HG03432 (cell line): Measurements from ENCODE around the gene MAPRE2.

Source experiments
- ATAC-seq: cut with Tn5 transposase; IDR thresholded peaks from one replicate; pipeline ENCODE4 v1.9.1; 2021; ENCODE audit warnings: mild to moderate bottlenecking, moderate library complexity; ENCODE audit not compliant: unreplicated experiment

The MAPRE2 gene

GRCh38 chr18:35118641-35119040 lies 77.4 kb downstream of the MAPRE2 start:
- ATAC-seq: no peak

DNA sequence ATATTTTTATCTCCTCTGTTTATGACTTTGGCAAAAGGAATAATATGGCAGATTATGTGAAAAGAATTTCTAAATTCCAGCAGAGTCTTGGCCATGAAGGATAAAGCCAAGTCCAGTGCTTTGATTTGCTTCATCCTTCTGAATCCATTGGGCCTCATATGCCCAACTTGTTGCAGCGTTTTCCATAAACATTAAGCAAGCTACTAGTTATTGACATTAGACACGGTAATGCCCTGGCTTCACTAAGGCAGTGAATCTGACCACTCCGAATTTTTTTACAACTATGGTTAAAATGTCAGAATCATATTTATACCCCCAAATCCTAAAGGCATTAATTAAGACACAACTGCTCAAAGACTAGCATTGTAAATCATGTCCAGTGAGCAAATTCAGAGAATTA lies 79.8 kb downstream of the MAPRE2 start:
- no peak for ATAC-seq

GRCh38 chr18:35121531-35121930 lies 80.3 kb downstream of the MAPRE2 start:
- no peak for ATAC-seq

DNA sequence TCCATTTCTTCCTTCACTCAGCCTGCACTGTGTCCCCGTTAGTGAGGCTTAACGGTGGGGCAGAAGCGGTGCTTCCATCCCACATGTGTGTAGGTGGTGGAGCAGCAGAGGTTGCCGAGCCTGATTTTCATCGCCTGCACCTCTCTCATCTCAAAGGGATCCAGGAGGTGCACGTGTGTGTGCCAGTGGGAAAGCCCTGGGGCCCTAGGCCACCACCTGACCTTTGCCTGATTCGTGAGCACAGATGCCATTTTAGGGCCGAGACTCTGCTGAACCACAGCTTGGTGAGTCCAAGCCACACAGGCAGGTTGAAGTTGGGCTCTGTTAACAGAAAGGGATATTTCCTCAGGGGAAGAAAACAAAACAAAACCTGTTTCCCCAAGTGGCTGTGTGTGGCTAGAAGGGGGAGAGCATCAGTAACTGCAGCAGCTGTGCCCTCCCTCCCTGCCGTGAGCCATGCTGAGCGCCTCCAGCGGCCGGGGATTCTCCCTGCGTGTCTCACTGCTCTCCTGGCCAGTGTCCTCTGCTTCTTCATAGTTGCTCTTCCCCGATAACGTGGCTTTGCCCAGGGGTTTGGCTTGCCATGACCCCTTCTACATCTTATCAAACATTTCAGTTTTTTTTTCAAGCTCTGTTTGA lies 81.5 kb downstream of the MAPRE2 start:
- ATAC-seq: peak; percentile 96

DNA sequence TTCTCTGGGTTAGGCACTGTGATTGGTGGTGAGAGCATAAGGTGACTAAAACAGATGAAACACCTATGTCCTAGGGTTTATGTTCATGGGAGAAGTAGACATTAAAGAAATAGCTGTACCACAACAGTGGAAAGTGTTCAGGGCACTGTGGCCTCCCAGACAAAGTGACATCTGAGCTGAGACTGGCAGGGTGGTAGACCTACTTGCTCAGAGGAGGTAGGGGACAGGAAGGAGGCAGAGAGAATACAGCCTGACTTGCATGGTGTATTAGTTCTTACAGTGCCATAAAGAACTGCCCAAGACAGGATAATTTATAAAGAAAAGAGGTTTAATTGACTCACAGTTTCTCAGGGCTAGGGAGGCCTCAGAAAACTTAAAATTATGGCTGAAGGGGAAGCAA lies 82.6 kb downstream of the MAPRE2 start:
- ATAC-seq: no peak

DNA sequence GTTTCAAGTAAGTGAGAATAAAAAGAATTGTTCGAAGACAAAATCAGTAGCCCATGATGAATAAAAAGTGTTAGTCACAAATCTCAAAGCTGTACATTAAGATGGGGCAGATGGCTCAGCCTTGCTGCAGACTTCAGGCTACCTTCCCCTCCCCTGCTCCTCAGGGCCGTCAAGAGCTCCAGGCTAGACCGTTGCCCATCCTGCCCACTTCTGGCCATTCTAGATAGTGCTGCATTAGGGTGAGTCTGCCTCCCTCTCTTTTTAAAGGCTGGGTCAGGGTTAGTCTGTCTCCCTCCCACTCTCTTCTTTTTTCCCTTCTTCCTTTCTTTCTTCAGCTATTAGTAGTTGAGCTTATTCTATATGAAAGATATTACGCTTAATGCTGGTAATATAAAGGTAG lies 86.0 kb downstream of the MAPRE2 start:
- ATAC-seq: no peak

DNA sequence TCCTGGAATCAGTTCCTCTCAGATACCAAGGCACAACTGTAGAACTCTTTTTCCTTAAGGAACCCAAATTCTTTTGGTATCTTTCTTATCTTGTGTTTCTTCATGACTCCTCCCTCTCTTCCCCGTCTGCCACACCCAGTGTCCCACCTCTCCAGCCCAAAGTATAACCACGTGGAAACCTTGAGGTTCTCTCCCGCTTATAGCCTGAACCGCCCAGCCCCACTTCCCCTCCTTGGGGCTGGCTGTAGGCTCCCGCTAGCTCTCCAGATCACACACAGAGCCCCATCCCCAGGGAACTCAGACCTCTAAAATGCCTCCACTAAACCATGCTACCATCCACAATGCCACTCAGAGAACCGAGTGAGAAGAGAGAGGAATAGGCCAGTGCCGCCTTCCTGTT lies 87.5 kb downstream of the MAPRE2 start:
- ATAC-seq: no peak

DNA sequence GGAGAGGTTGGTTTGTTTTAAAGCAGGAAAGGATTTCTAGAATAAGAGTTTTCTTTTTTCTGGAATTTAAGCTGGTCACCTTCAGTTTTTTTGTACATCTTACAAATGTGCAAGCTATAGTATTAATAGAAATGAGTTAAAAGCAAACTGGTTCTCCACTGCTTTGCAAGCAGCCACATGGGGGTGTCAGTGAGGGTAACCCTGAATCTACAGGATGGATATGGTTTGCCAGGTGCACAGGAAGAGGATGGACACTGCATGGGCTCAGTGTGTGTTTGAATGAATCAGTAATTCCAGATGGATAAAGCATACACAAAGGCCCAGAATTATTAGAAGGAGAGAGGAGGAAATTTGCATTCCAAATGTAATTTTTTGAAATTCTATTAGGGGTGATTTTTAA lies 89.0 kb downstream of the MAPRE2 start:
- no peak for ATAC-seq

DNA sequence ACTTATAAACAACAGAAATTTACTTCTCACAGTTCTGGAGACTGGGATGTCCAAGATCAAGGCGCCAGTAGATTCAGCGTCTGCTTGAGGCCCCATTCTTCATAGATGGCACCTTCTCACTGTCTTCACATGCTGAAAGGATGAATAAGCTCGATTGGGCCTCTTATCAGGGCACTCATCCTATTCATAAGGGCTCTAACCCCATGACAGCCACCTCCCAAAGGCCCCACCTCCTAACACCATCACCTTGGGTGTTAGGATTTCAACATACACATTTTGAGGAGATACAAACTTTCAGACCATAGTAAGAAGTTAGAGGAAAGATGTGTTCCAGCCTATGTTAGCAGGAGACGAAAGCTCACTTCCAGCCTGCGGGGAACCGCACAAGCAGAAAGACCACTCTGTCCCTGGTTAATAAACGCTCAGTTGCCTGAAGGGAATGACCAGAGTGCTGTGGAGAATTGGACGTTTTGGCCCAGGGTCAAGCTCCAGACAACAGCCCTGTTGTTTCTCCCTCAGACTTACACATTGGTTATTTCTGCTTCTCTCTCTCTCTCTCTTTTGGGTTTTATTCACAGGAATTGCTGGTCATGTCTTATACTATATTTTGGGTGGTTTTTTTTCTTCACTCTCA lies 90.3 kb downstream of the MAPRE2 start:
- ATAC-seq: no peak

GRCh38 chr18:35132021-35132902 lies 91.0 kb downstream of the MAPRE2 start:
- ATAC-seq: no peak

- ATAC-seq: no peak
These were observed 93.0 kb downstream of the MAPRE2 start for GRCh38 chr18:35134190-35134730.

- no peak for ATAC-seq
These were observed 93.7 kb downstream of the MAPRE2 start for GRCh38 chr18:35134791-35135531.

GRCh38 chr18:35136248-35136647 lies 95.0 kb downstream of the MAPRE2 start:
- no peak for ATAC-seq

- no peak for ATAC-seq
These were observed 95.7 kb downstream of the MAPRE2 start for GRCh38 chr18:35136885-35137284.

GRCh38 chr18:35137632-35138031 lies 96.4 kb downstream of the MAPRE2 start:
- no peak for ATAC-seq

- no peak for ATAC-seq
These were observed 97.6 kb downstream of the MAPRE2 start for GRCh38 chr18:35138773-35139172.

DNA sequence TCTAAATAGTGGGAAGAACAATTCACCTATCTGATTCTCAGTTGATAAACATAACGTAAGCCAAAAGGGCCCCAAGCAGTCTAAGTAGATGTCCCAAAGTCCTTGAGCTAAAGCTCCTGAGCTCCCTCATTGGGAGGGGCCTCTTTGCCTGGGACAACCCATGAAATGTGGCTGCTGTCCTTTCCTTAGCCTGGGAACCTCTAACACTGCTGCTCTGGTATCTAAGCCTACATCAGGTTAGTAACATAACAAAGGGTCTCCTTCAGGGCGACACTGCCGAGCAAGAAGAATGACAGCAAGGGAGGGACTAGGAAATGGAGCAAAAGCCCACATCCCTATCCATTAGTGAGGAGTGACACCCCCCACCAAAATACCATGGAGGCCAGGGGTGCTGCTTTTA lies 98.3 kb downstream of the MAPRE2 start:
- no peak for ATAC-seq

DNA sequence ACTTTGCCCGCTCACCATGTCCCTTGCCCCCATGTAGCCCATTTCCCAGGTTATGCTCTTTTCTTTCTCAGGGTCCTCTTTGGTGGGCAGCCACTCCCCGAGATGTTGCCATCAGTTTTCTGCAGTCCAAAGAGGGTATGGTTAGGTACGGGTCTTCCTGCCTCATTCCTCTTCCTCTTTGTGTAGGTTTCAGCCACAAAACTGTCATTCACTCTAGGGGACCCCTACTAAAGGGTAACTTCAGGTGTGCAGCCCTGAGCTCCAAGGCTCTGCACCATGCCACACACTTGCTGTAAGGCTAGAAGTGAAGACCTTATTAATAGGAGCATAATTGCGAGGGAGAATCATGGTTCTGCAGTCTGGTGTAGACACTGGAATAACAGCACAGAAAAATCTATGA lies 99.9 kb downstream of the MAPRE2 start:
- no peak for ATAC-seq

GRCh38 chr18:35141567-35142274 lies 100.5 kb downstream of the MAPRE2 start:
- ATAC-seq: no peak

DNA sequence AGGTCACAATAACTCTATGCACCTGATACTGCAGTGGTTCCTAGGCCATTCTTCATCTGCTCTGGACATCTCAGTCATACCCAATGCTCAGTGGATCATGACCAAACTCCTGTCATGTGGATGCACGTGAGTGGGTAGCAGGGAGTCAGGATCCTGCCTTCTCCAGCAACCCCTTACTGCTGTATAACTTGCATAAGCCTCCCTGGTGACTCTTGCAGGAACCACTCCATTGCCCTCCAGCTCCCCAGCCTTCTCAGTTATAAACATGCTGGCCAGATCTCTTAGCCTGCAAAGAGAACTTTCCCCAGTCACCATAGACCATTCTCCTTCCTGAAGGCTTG lies 101.0 kb downstream of the MAPRE2 start:
- no peak for ATAC-seq
